Measurements from ENCODE around the gene LRP1. TPM values are rescaled to one million over a fixed set of nuclear protein-coding genes. Genes with fewer than 3 reads are reported as not detected.

The LRP1 gene
- total and polyA plus RNA-seq, 4 donors = 87.5 to 375 (median 139) TPM

DNA sequence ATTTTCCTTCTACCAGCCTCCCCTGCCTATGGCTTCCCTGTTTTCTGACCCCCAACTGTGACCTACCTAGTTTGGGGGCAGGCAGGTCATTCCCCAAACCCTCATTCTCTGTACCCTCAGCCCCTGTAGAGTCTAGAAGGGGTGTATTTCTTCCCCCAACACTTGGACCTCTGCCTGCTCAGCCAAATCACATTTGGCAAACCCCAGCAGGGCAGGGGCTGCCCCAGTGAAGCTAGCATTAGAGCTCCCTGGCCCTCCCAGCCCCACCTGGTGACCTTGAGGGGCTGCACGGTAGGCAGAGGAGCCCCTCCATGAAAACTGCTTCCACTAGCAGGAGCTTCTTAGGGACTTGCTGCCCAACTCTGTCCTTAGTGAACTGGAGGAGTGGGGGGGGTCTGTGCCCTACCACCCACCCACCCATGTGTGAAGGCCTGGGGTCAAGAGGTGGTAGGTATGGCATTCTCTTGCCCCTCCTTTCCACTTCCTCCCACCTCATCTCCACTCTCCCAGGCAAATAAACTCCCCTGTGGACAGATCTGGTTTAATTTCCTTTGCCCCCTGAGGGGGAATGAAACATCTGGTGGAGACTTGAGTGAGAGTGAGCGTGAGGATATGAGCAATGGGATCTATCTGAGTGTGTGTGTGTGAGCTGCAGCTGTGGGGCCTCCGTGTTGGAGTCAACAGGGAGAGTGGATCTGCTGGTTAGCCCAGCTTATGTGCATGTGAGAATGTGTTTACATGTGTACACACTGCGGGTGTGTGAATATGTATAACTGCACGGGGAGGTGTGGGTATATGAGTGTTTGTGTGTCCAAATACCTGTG, 90.0 kb downstream of the LRP1 start:
- DNase-seq (ENCODE audit: low spot score) = no peak
- H3K4me3 ChIP-seq (ENCODE audit: low read depth in 1 of 3, low read length in 3 of 3) = no peak overlapping the region
- peaks cover 4 to 23% (median 10%) of the 10 kb centered on the region in 4 donors for H3K4me1 ChIP-seq (ENCODE audit: control insufficient read depth in 4 of 4, insufficient read depth in 4 of 4, low read length in 3 of 4)
- H3K9ac ChIP-seq (ENCODE audit: low read depth in 1 of 2, low read length in 2 of 2) = no peak overlapping the region
- no peaks in the 10 kb centered on the region for H3K36me3 ChIP-seq (ENCODE audit: control insufficient read depth in 4 of 4, insufficient read depth in 3 of 4, low read depth in 1 of 4, low read length in 3 of 4)
- H3K27ac ChIP-seq (ENCODE audit: low read depth in 1 of 2, low read length in 2 of 2) = no peak overlapping the region
- 75% methylated on average over 5 of the region's 5 CpGs for WGBS
- no peaks in the 10 kb centered on the region for H3K9me3 ChIP-seq (ENCODE audit: control insufficient read depth in 4 of 4, low read length in 3 of 4)
- peaks cover 0 to 24% (median 17%) of the 10 kb centered on the region in 4 donors for H3K27me3 ChIP-seq (ENCODE audit: control insufficient read depth in 4 of 4, insufficient read depth in 4 of 4, low read length in 3 of 4)
- TF ChIP-seq TAF1 (conservative IDR thresholded peaks at IDR 0.05) (no peak), RXRA (IDR thresholded peaks at IDR 0.05) (no peak), GABPA (IDR thresholded peaks at IDR 0.05 in 1 of 2, conservative IDR thresholded peaks at IDR 0.05 in 1 of 2) (no peak), FOXA1 (IDR thresholded peaks at IDR 0.05) (no peak), SP1 (IDR thresholded peaks at IDR 0.05) (no peak), HNF4A (conservative IDR thresholded peaks at IDR 0.05) (no peak), FOXA2 (IDR thresholded peaks at IDR 0.05) (no peak), HNF4G (IDR thresholded peaks at IDR 0.05) (no peak), JUND (IDR thresholded peaks at IDR 0.05) (no peak), RAD21 (IDR thresholded peaks at IDR 0.05) (no peak), MAX (IDR thresholded peaks at IDR 0.05) (no peak), YY1 (IDR thresholded peaks at IDR 0.05) (no peak), NR2F2 (IDR thresholded peaks at IDR 0.05) (no peak), ATF3 (IDR thresholded peaks at IDR 0.05) (no peak), ZBTB33 (IDR thresholded peaks at IDR 0.05) (no peak), EGR1 (IDR thresholded peaks at IDR 0.05; ENCODE audit: low read depth in 2 of 2) (no peak)
- TF ChIP-seq, protein P1, sequence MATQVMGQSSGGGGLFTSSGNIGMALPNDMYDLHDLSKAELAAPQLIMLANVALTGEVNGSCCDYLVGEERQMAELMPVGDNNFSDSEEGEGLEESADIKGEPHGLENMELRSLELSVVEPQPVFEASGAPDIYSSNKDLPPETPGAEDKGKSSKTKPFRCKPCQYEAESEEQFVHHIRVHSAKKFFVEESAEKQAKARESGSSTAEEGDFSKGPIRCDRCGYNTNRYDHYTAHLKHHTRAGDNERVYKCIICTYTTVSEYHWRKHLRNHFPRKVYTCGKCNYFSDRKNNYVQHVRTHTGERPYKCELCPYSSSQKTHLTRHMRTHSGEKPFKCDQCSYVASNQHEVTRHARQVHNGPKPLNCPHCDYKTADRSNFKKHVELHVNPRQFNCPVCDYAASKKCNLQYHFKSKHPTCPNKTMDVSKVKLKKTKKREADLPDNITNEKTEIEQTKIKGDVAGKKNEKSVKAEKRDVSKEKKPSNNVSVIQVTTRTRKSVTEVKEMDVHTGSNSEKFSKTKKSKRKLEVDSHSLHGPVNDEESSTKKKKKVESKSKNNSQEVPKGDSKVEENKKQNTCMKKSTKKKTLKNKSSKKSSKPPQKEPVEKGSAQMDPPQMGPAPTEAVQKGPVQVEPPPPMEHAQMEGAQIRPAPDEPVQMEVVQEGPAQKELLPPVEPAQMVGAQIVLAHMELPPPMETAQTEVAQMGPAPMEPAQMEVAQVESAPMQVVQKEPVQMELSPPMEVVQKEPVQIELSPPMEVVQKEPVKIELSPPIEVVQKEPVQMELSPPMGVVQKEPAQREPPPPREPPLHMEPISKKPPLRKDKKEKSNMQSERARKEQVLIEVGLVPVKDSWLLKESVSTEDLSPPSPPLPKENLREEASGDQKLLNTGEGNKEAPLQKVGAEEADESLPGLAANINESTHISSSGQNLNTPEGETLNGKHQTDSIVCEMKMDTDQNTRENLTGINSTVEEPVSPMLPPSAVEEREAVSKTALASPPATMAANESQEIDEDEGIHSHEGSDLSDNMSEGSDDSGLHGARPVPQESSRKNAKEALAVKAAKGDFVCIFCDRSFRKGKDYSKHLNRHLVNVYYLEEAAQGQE (IDR thresholded peaks at IDR 0.05) = no peak
- TF ChIP-seq, protein P2, sequence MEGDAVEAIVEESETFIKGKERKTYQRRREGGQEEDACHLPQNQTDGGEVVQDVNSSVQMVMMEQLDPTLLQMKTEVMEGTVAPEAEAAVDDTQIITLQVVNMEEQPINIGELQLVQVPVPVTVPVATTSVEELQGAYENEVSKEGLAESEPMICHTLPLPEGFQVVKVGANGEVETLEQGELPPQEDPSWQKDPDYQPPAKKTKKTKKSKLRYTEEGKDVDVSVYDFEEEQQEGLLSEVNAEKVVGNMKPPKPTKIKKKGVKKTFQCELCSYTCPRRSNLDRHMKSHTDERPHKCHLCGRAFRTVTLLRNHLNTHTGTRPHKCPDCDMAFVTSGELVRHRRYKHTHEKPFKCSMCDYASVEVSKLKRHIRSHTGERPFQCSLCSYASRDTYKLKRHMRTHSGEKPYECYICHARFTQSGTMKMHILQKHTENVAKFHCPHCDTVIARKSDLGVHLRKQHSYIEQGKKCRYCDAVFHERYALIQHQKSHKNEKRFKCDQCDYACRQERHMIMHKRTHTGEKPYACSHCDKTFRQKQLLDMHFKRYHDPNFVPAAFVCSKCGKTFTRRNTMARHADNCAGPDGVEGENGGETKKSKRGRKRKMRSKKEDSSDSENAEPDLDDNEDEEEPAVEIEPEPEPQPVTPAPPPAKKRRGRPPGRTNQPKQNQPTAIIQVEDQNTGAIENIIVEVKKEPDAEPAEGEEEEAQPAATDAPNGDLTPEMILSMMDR (IDR thresholded peaks at IDR 0.05; ENCODE audit: low read depth, low read length, missing input control) = no peak
